Measurements from ENCODE around the gene CFAP92. TPM values are rescaled to one million over a fixed set of nuclear protein-coding genes. Genes with fewer than 3 reads are reported as not detected.

The CFAP92 gene
- total and polyA plus RNA-seq, 2 donors (not counting 1 experiment from before 2014, with no cell fraction given): not detected

- Histone ChIP-seq H3K4me1 (ENCODE audit: control insufficient read depth in 2 of 2, insufficient read depth in 2 of 2, low read length in 2 of 2) (peaks cover 33 to 35% of the 10 kb centered on the region in 2 donors), H3K9ac (ENCODE audit: low read length) (peak overlapping the region; percentile 47), H4K20me1 (ENCODE audit: control insufficient read depth, insufficient read depth, low read length, poor library complexity, severe bottlenecking) (no peaks in the 10 kb centered on the region), H3K9me3 (ENCODE audit: control extremely low read depth in 1 of 3, control insufficient read depth in 2 of 3, insufficient read depth in 1 of 3, low read length in 2 of 3) (peaks cover 0 to 11% (median 0%) of the 10 kb centered on the region in 3 donors), H3K79me2 (ENCODE audit: control insufficient read depth, insufficient read depth, low read length) (no peaks in the 10 kb centered on the region), H3K27me3 (replicated peaks in 1 of 4; ENCODE audit: control extremely low read depth in 1 of 4, control insufficient read depth in 3 of 4, insufficient read depth in 4 of 4, low read length in 3 of 4) (no peaks in the 10 kb centered on the region), H3K36me3 (replicated peaks in 1 of 2; ENCODE audit: control extremely low read depth in 1 of 2, control insufficient read depth in 1 of 2, extremely low read depth in 1 of 2, insufficient read depth in 2 of 2, low read length in 1 of 2) (no peaks in the 10 kb centered on the region), H3K27ac (ENCODE audit: low read length in 2 of 2) (peak overlapping the region; percentile 85 to 96), H3K4me3 (ENCODE audit: control extremely low read depth in 1 of 5, extremely low read depth in 1 of 5, insufficient read depth in 1 of 5, low read depth in 2 of 5, low read length in 4 of 5) (peak overlapping the region in 3 of 5 experiments; percentile 5 to 28 (median 18)), H3K4me2 (replicated peaks; ENCODE audit: low read depth, low read length, poor library complexity, severe bottlenecking) (peak overlapping the region; percentile 70), H2AFZ (ENCODE audit: insufficient read depth, low read depth, low read length, poor library complexity, severe bottlenecking) (peak overlapping the region; percentile 69)
- POLR2A ChIA-PET: interaction anchor here (0.5 to 2.7 kb wide), 7 partner anchors 11 to 263 kb away, joined by 3 to 19 read pairs (median 5); partner anchors contain the start of genes CFAP92 and HMCES
- peaks cover 41% of the 10 kb centered on the region for H3K4me1 Mint-ChIP-seq
- DNase-seq (peak; percentile 42), ATAC-seq (ENCODE audit: low read depth) (no peak)
- intact Hi-C loops (cut with micrococcal nuclease): loop anchor here (1.0 to 2.0 kb wide), 4 partner anchors 12 to 233 kb away; partner anchors contain the start of genes CFAP92 and COPG1
- 20% methylated on average over 14 of the region's 19 CpGs for WGBS (ENCODE audit: insufficient coverage)
- H3K4me3 Mint-ChIP-seq: peak overlapping the region; percentile 79
- no peaks in the 10 kb centered on the region for H3K27me3 Mint-ChIP-seq
- H3K27ac Mint-ChIP-seq: peak overlapping the region; percentile 97
- TF ChIP-seq EZH2 (IDR thresholded peaks at IDR 0.05; ENCODE audit: borderline replicate concordance, insufficient read depth, low read depth, low read length, poor library complexity, severe bottlenecking): no peak
- no peak for TF ChIP-seq CTCF (IDR thresholded peaks at IDR 0.05)
- CTCF ChIA-PET: interaction anchor here (0.7 to 9.1 kb wide), 18 partner anchors 8 to 308 kb away, joined by 3 to 134 read pairs (median 7); partner anchors contain the start of gene CFAP92
- no peaks in the 10 kb centered on the region for H3K9me3 Mint-ChIP-seq (ENCODE audit: insufficient read depth)
Measured at GRCh38 chr3:129015388-129016105, 21.7 kb upstream of the CFAP92 start.

Data from B cell (primary cell).